ENCODE data around the gene RPS27.
"Not testable (repeated sequence)": the region's sequence is repeated elsewhere in the genome, so short reads cannot be mapped to it uniquely, and the experiment has no call there.

The RPS27 gene

GRCh38 chr1:154014154-154014907 lies 23.8 kb downstream of the RPS27 start:
- H3K4me3 ChIP-seq (ENCODE audit: low read length), result no peak overlapping the region
- H3K27me3 ChIP-seq (ENCODE audit: insufficient read depth, low read length), result no peaks in the 10 kb centered on the region
- no peak overlapping the region for H2AFZ ChIP-seq (ENCODE audit: low read depth, low read length)

DNA sequence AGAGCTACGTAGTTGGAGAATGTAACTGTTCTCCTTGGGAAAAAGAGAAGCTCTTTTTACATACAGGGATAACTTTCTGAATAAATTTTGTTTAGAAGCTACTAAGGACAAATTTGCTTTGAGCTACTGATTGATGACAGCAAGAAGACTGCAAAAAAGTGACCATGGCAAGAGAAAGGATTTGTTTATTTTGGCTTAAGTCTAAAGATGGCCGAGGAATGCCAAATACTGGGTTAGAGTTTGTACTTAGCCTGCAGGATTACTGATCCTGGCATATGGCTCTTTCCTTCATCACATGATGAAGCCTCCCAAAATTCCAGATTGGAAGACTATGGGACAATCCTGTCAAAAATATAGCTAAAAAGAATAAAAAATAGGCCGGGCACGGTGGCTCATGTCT lies 28.7 kb downstream of the RPS27 start:
- Histone ChIP-seq H3K36me3 (ENCODE audit: insufficient read depth, low read length) (no peaks in the 10 kb centered on the region), H2AFZ (ENCODE audit: low read depth, low read length) (no peak overlapping the region), H3K4me1 (ENCODE audit: insufficient read depth, low read length) (no peaks in the 10 kb centered on the region), H3K4me3 (ENCODE audit: low read length) (no peak overlapping the region), H3K27me3 (ENCODE audit: insufficient read depth, low read length) (no peaks in the 10 kb centered on the region), H3K9me3 (ENCODE audit: low read length) (no peaks in the 10 kb centered on the region)

More at GRCh38 chr1:154014154-154014907, 23.8 kb downstream of the RPS27 start:
- Histone ChIP-seq H3K36me3 (ENCODE audit: insufficient read depth, low read length) (no peaks in the 10 kb centered on the region), H3K4me1 (ENCODE audit: insufficient read depth, low read length) (no peaks in the 10 kb centered on the region), H3K9me3 (ENCODE audit: low read length) (no peaks in the 10 kb centered on the region)

DNA sequence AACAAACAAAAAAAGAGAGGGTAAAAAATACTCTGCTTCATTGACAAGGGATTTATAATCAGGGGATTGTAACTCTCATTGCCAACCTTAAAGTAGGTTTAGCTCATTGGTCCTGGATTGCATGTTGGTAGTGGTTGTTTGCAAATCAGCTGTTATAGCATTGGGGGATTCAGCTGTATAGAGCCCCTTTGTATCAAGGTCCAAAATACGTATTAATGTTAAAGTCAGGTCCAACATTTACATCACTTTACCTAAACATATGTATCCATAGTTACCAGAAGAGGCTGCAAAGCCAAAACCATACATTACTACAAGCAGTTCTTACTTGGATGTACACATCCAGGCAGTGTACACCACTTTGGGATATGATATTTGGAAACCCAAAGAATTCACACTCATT lies 29.4 kb downstream of the RPS27 start:
- H3K4me3 ChIP-seq (ENCODE audit: low read length), result no peak overlapping the region
- H3K27me3 ChIP-seq (ENCODE audit: insufficient read depth, low read length), result no peaks in the 10 kb centered on the region
- no peaks in the 10 kb centered on the region for H3K9me3 ChIP-seq (ENCODE audit: low read length)
- no peaks in the 10 kb centered on the region for H3K4me1 ChIP-seq (ENCODE audit: insufficient read depth, low read length)
- H2AFZ ChIP-seq (ENCODE audit: low read depth, low read length), result no peak overlapping the region
- no peaks in the 10 kb centered on the region for H3K36me3 ChIP-seq (ENCODE audit: insufficient read depth, low read length)

GRCh38 chr1:154033697-154034096 lies 43.1 kb downstream of the RPS27 start:
- not testable (repeated sequence) for H2AFZ ChIP-seq (ENCODE audit: low read depth, low read length); H3K4me1 ChIP-seq (ENCODE audit: insufficient read depth, low read length); H3K4me3 ChIP-seq (ENCODE audit: low read length); H3K36me3 ChIP-seq (ENCODE audit: insufficient read depth, low read length); H3K27me3 ChIP-seq (ENCODE audit: insufficient read depth, low read length); H3K9me3 ChIP-seq (ENCODE audit: low read length)

Data from neuron (in vitro differentiated cells).